NB4 (cell line): ENCODE measurements around the gene EBF3.

Source experiments
- MAX ChIP-seq: IDR thresholded peaks from 2 replicates; pipeline ENCODE4 v1.6.1; 2011; ENCODE audit warnings: low read depth, low read length
- MYC ChIP-seq: IDR thresholded peaks from 2 replicates; pipeline ENCODE4 v1.6.1; 2011; ENCODE audit warnings: low read depth, low read length
- POLR2A ChIP-seq: IDR thresholded peaks from 2 replicates; pipeline ENCODE4 v1.6.1; 2011; ENCODE audit warnings: mild to moderate bottlenecking; ENCODE audit not compliant: insufficient read length; ENCODE audit errors: extremely low read depth
- TF ChIP-seq, protein P1 (sequence below): IDR thresholded peaks from one replicate; pipeline ENCODE4 v1.5.1; 2012; ENCODE audit warnings: low read depth, low read length

GRCh38 chr10:129814681-129815646, 149.1 kb downstream of the EBF3 start:
- TF ChIP-seq POLR2A: no peak
- TF ChIP-seq, protein P1, sequence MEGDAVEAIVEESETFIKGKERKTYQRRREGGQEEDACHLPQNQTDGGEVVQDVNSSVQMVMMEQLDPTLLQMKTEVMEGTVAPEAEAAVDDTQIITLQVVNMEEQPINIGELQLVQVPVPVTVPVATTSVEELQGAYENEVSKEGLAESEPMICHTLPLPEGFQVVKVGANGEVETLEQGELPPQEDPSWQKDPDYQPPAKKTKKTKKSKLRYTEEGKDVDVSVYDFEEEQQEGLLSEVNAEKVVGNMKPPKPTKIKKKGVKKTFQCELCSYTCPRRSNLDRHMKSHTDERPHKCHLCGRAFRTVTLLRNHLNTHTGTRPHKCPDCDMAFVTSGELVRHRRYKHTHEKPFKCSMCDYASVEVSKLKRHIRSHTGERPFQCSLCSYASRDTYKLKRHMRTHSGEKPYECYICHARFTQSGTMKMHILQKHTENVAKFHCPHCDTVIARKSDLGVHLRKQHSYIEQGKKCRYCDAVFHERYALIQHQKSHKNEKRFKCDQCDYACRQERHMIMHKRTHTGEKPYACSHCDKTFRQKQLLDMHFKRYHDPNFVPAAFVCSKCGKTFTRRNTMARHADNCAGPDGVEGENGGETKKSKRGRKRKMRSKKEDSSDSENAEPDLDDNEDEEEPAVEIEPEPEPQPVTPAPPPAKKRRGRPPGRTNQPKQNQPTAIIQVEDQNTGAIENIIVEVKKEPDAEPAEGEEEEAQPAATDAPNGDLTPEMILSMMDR: no peak
- no peak for TF ChIP-seq MYC
- no peak for TF ChIP-seq MAX
